PC-9 (cell line): ENCODE results near the gene FAM98C. TPM values are rescaled to one million over a fixed set of nuclear protein-coding genes. Genes with fewer than 3 reads are reported as not detected.

Experiments used
- Bru-seq: library from RNA; stranded (reverse); fragments of 400-500 nt; gene quantifications from one replicate; lab custom pipeline; 2021; lab: Mats Ljungman, UMichigan
- BruChase-seq, 2 experiments: library from RNA; stranded (reverse); fragments of 400-500 nt; gene quantifications; one replicate each; lab custom pipeline; 2021; lab: Mats Ljungman, UMichigan
- BruUV-seq: library from RNA; stranded (reverse); fragments of 400-500 nt; replicated peaks from 2 replicates; lab custom pipeline; 2021; lab: Mats Ljungman, UMichigan
- CTCF ChIA-PET: fragments of 300-600 bp; sonication (Branson Sonifier 250); formaldehyde crosslinking; loops from one replicate; lab custom pipeline; 2022; ENCODE audit warnings: antibody characterized with exemption; lab: Charles Lee
- POLR2A ChIA-PET: fragments of 300-600 bp; sonication (Branson Sonifier 250); formaldehyde crosslinking; loops from one replicate; lab custom pipeline; 2022; ENCODE audit warnings: antibody characterized with exemption; ENCODE audit not compliant: unreplicated experiment; lab: Charles Lee
- DNase-seq, 2 experiments: peaks; one replicate each; pipeline versions ENCODE4 v3.0.0 to v3.0.0-alpha.2; 2015 to 2022; ENCODE audit warnings: mixed read lengths in 1 of 2
- H2AFZ ChIP-seq: fragments of 200-600 bp; sonication (generic); 2 replicates; pipeline ENCODE4 v1.8.1; 2017; ENCODE audit warnings: antibody characterized with exemption
- H3F3A ChIP-seq: fragments of 200-600 bp; sonication (generic); 2 replicates; pipeline ENCODE4 v1.8.1; 2017; ENCODE audit warnings: antibody characterized with exemption, mild to moderate bottlenecking, low read depth; ENCODE audit not compliant: insufficient read depth
- H3K27ac ChIP-seq: fragments of 200-600 bp; sonication (generic); 2 replicates; pipeline ENCODE4 v1.6.1; 2016; ENCODE audit warnings: mixed run types
- H3K27me3 ChIP-seq: fragments of 200-600 bp; sonication (generic); 2 replicates; pipeline ENCODE4 v1.6.1; 2016; ENCODE audit warnings: low read depth, mixed run types; ENCODE audit not compliant: insufficient read depth
- H3K36me3 ChIP-seq: fragments of 200-600 bp; sonication (generic); 2 replicates; pipeline ENCODE4 v1.6.1; 2016; ENCODE audit warnings: low read depth, mixed run types
- H3K4me1 ChIP-seq: fragments of 200-600 bp; sonication (generic); replicated peaks from 2 replicates; pipeline ENCODE4 v1.6.1; 2016; ENCODE audit warnings: mixed run types; ENCODE audit not compliant: insufficient read depth
- H3K4me2 ChIP-seq: fragments of 200-600 bp; sonication (generic); 2 replicates; pipeline ENCODE4 v1.6.1; 2017; ENCODE audit warnings: mixed run types
- H3K4me3 ChIP-seq: fragments of 200-600 bp; sonication (generic); 2 replicates; pipeline ENCODE4 v1.6.1; 2016; ENCODE audit warnings: mixed run types
- H3K79me2 ChIP-seq: fragments of 200-600 bp; sonication (generic); 2 replicates; pipeline ENCODE4 v1.6.1; 2017; ENCODE audit warnings: low read depth, mixed run types
- H3K9me2 ChIP-seq: fragments of 200-600 bp; sonication (generic); 2 replicates; pipeline ENCODE4 v1.8.1; 2017; ENCODE audit warnings: mild to moderate bottlenecking; ENCODE audit not compliant: insufficient read depth
- H3K9me3 ChIP-seq: fragments of 200-600 bp; sonication (generic); 2 replicates; pipeline ENCODE4 v1.8.1; 2016; ENCODE audit warnings: low read depth; ENCODE audit not compliant: insufficient read depth
- H4K20me1 ChIP-seq: fragments of 200-600 bp; sonication (generic); 2 replicates; pipeline ENCODE4 v1.8.1; 2017; ENCODE audit not compliant: insufficient read depth
- EZH2 ChIP-seq: fragments of 200-600 bp; sonication (generic); IDR thresholded peaks from 2 replicates; pipeline ENCODE4 v1.8.0; 2017; ENCODE audit warnings: antibody characterized with exemption, low read depth
- intact Hi-C: fragments of 100-400 bp; cut with micrococcal nuclease; formaldehyde crosslinking; loops from one replicate; pipeline ENCODE4 v1.10.0; 2022; ENCODE audit not compliant: unreplicated experiment
- long read RNA-seq: library from polyadenylated mRNA; stranded (forward); transcript quantifications from one replicate; pipeline ENCODE4 v2.0.0, GENCODE V29; 2022
- total RNA-seq: library from RNA; stranded (reverse); gene quantifications from 2 replicates; pipeline ENCODE4 v1.2.3, GENCODE V29; 2021
- TF ChIP-seq, protein P1 (sequence below): fragments of 200-600 bp; sonication (generic); conservative IDR thresholded peaks from 2 replicates; pipeline ENCODE4 v1.6.1; 2017; ENCODE audit warnings: mixed run types, antibody characterized with exemption, mild to moderate bottlenecking, moderate library complexity

The FAM98C gene
- total RNA-seq (15.8 and 19.5 TPM in 2 replicates), Bru-seq, nascent RNA (percentile 44 among the genes with signal in this experiment), BruChase-seq, experiment 1, labeled RNA remaining after a 2-hour chase (percentile 49 among the genes with signal in this experiment), BruChase-seq, experiment 2, labeled RNA remaining after a 6-hour chase (percentile 46 among the genes with signal in this experiment)
- long read RNA-seq, transcript FAM98C-201 (8 exons, 1,271 nt) = major isoform, 17 of 25 reads
- long read RNA-seq, partial matches to known transcripts = 5 of 25 reads
- long read RNA-seq, other reads (novel, unspliced or antisense) = 3 of 25 reads

DNA sequence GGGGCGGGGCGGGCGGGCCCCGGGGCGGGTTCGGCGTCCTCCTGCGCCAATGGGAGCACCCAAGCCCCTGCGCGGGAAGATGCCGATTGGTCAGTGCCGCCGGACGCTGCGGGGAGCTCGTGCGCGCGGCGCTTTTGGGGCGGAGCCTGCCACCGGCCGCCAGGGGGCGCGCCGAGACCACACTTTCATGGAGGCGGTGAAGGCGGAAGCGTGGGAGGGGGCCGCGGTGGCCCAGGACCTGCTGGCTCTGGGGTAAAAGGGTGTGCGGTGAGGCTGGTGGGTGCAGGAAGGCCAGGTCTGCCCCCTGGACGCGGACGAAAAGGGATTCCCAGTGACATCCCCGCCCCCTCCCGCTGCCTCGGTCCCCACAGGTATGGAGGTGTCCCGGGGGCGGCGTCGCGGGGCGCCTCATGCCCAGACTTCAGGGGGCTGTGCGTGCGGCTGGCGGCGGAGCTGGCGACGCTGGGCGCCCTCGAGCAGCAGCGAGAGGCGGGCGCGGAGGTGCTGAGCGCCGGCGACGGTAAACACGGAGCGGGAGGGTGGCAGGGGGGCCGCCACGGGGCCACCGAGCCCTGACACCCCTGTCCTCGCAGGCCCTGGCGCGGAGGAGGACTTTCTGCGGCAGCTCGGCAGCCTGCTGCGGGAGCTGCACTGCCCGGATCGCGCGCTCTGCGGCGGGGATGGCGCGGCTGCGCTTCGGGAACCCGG is at the start of gene FAM98C:
Gene FAM98C, plus strand, starts transcription at position 127 of the 708 bp plus-strand sequence. Its CDS starts 61 bp downstream, at position 188.
- Histone ChIP-seq H3K4me1 (peaks cover 8% of the 10 kb centered on the region; the same call in 1 of the 2 replicates), H3K27me3 (no peaks in the 10 kb centered on the region), H3K9me3 (no peaks in the 10 kb centered on the region), H3K4me2 (peak within 1 kb of the TSS; percentile 90), H3K79me2 (0 out of 2 replicates have a peak, but pooled peaks cover 4% of the 10 kb centered on the region), H3K9me2 (no peaks in the 10 kb centered on the region), H3K4me3 (peak within 1 kb of the TSS; percentile 94), H3F3A (no peaks in the 10 kb centered on the region), H4K20me1 (no peaks in the 10 kb centered on the region), H2AFZ (peak within 1 kb of the TSS; percentile 93), H3K27ac (no peak within 1 kb of the TSS), H3K36me3 (no peaks in the 10 kb centered on the region)
- intact Hi-C loops = loop anchor here (1.0 to 10.0 kb wide), 6 partner anchors 67 to 549 kb away; partner anchors contain the start of genes ECH1, MRPS12 and SARS2
- peak; percentile 90 to 97 for DNase-seq
- ChIA-PET POLR2A (interaction anchor here (0.6 to 1.2 kb wide), 13 partner anchors 9 to 1033 kb away, joined by 3 to 11 read pairs (median 4); partner anchors contain the start of genes GGN, MED29, PSMD8 and RPS16), CTCF (interaction anchor here (0.5 to 2.5 kb wide), 25 partner anchors 15 to 986 kb away, joined by 3 to 29 read pairs (median 5); partner anchors contain the start of genes GGN, MRPS12, SARS2 and SPRED3)
- TF ChIP-seq EZH2 = no peak
- TF ChIP-seq, protein P1, sequence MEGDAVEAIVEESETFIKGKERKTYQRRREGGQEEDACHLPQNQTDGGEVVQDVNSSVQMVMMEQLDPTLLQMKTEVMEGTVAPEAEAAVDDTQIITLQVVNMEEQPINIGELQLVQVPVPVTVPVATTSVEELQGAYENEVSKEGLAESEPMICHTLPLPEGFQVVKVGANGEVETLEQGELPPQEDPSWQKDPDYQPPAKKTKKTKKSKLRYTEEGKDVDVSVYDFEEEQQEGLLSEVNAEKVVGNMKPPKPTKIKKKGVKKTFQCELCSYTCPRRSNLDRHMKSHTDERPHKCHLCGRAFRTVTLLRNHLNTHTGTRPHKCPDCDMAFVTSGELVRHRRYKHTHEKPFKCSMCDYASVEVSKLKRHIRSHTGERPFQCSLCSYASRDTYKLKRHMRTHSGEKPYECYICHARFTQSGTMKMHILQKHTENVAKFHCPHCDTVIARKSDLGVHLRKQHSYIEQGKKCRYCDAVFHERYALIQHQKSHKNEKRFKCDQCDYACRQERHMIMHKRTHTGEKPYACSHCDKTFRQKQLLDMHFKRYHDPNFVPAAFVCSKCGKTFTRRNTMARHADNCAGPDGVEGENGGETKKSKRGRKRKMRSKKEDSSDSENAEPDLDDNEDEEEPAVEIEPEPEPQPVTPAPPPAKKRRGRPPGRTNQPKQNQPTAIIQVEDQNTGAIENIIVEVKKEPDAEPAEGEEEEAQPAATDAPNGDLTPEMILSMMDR = peak; percentile 94
- no TSS peak for BruUV-seq

DNA sequence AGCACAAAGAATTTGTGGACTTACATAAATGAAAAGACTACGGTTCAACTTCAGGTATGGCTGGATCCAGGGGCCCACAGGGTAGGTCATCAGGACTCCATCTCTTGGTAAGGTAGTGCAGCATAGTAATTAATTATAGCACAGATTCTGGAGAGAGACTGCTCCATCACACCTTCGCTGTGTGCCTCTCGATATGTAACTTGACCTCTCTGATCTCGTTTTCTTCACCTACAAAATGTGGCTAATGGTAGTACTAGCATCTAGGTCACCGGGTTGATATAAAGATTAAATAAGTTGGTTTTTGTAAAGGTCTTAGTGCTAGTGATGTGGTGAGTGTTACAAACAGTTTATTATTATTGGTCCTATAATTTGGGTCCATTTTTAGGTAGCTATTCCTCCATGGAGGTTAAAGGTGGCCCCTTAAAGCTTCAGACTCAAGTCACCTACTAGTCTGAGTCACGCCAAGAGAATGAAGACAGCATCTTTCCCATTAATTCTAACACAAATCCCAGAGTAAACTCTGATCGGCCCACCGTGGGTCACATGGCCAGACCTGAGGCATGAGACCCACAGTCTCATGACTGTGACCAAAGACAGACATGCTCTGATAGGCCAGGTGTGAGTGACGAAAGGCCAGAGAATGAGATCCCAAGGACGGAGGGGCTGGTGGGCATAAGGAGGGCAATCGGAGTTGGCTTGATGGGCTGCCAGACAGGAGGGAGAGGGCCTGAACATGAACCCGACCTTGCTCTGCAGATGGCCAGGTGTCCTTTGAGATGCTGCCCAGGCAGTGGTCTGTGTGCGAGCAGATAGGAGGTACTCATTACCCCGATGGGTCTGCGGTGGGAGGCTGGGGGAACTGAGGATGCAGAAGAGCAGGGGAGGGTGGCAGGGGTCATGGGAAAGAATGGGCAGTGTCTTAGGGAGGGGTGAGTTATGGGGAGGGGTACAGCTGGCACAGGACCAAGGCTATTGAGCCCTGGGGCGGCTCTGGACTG is 46.9 kb upstream of the FAM98C start:
- H3K9me2 ChIP-seq = no peaks in the 10 kb centered on the region
- H3K4me2 ChIP-seq = no peak overlapping the region
- H4K20me1 ChIP-seq = no peaks in the 10 kb centered on the region
- H3K4me1 ChIP-seq = no peaks in the 10 kb centered on the region
- no peak overlapping the region for H3K4me3 ChIP-seq
- H3K27ac ChIP-seq = no peak overlapping the region
- intact Hi-C loops = no loop called here
- no peaks in the 10 kb centered on the region for H3K79me2 ChIP-seq
- H3K27me3 ChIP-seq = peaks cover 32% of the 10 kb centered on the region; the same call in 1 of the 2 replicates
- CTCF ChIA-PET = no interaction called here
- TF ChIP-seq, protein P1 = no peak
- TF ChIP-seq EZH2 = no peak
- DNase-seq = no peak
- no peaks in the 10 kb centered on the region for H3K9me3 ChIP-seq
- H3K36me3 ChIP-seq = no peaks in the 10 kb centered on the region
- no TSS peak for BruUV-seq
- peaks cover 2% of the 10 kb centered on the region; the same call in 1 of the 2 replicates for H3F3A ChIP-seq
- POLR2A ChIA-PET = no interaction called here
- H2AFZ ChIP-seq = no peak overlapping the region
